K562 (cell line): ENCODE measurements around the gene UBE2I. TPM values are rescaled to one million over a fixed set of nuclear protein-coding genes. Genes with fewer than 3 reads are reported as not detected.

Source experiments
- ATF1 ChIP-seq, 2 experiments: fragments of 450-650 bp in 1 of 2; IDR thresholded peaks; 2 replicates each; pipeline ENCODE4 v1.6.1; 2016; ENCODE audit warnings: missing compliant biosample characterization in 1 of 2, missing genetic modification characterization in 1 of 2
- BDP1 ChIP-seq: IDR thresholded peaks from 3 replicates; pipeline ENCODE4 v1.6.1; 2011; ENCODE audit not compliant: insufficient read length, insufficient read depth
- CBFA2T3 ChIP-seq: fragments of 450-650 bp; IDR thresholded peaks from 2 replicates; pipeline ENCODE4 v1.6.1; 2017
- CBFB ChIP-seq: sonication (generic); formaldehyde crosslinking; IDR thresholded peaks from 2 replicates; pipeline ENCODE4 v1.4.0; 2020; ENCODE audit warnings: mild to moderate bottlenecking, missing genetic modification reagents
- CHD1 ChIP-seq: fragments of 200-600 bp; sonication (generic); IDR thresholded peaks from one replicate; pipeline ENCODE4 v1.6.1; 2012; ENCODE audit warnings: mild to moderate bottlenecking, moderate library complexity, low read length, inconsistent platforms
- FIP1L1 ChIP-seq: fragments of 200-400 bp; formaldehyde crosslinking; IDR thresholded peaks from 2 replicates; pipeline ENCODE4 v1.6.1; 2018; ENCODE audit warnings: mild to moderate bottlenecking, low read depth, low read length; ENCODE audit not compliant: poor library complexity, severe bottlenecking
- HMG20A ChIP-seq: fragments of 450-650 bp; formaldehyde crosslinking; conservative IDR thresholded peaks from 2 replicates; pipeline ENCODE4 v1.4.0; 2020; ENCODE audit warnings: mild to moderate bottlenecking, mixed read lengths
- HMGN3 ChIP-seq: IDR thresholded peaks from 2 replicates; pipeline ENCODE4 v1.6.1; 2011; ENCODE audit warnings: borderline replicate concordance, low read depth, mild to moderate bottlenecking, mixed read lengths, low read length; ENCODE audit not compliant: insufficient read length; ENCODE audit errors: extremely low read depth
- KDM4B ChIP-seq, 2 experiments: fragments of 450-650 bp in 1 of 2; sonication (generic) in 1 of 2; IDR thresholded peaks; 2 replicates each; pipeline ENCODE4 v1.6.1; 2016 to 2017; ENCODE audit warnings: borderline replicate concordance in 2 of 2, antibody characterized with exemption in 1 of 2, low read depth in 1 of 2, mild to moderate bottlenecking in 1 of 2
- KLF16 ChIP-seq: IDR thresholded peaks from 2 replicates; pipeline ENCODE4 v1.6.1; 2016; ENCODE audit warnings: antibody characterized with exemption
- MBD2 ChIP-seq: sonication (generic); IDR thresholded peaks from 2 replicates; pipeline ENCODE4 v1.6.1; 2016; ENCODE audit warnings: low read depth, borderline replicate concordance
- PURB ChIP-seq: sonication (generic); formaldehyde crosslinking; IDR thresholded peaks from 2 replicates; pipeline ENCODE4 v1.9.0; 2021; ENCODE audit warnings: low read depth, mild to moderate bottlenecking, missing genetic modification reagents
- SETDB1 ChIP-seq: IDR thresholded peaks from one replicate; pipeline ENCODE4 v1.6.1; 2012; ENCODE audit warnings: low read length, control low read depth, inconsistent platforms
- TBP ChIP-seq: optimal IDR thresholded peaks from 2 replicates; pipeline ENCODE3; 2011; ENCODE audit warnings: low read depth, low read length, improper control_type of control experiment
- TCFL5 ChIP-seq: fragments of 250-450 bp; sonication (Bioruptor Pico); conservative IDR thresholded peaks from 2 replicates; pipeline ENCODE4 v1.6.1; 2021; ENCODE audit warnings: mild to moderate bottlenecking, moderate library complexity, matching md5 sums
- ZNF274 ChIP-seq: IDR thresholded peaks from 2 replicates; pipeline ENCODE4 v1.6.1; 2011; ENCODE audit warnings: low read depth, mild to moderate bottlenecking, low read length, moderate library complexity, borderline replicate concordance
- polyA plus RNA-seq, 8 experiments: library from polyadenylated mRNA; depleted of rRNA in 4 of 8; stranded (reverse) in 5 of 8; unstranded in 3 of 8; fragments of >200 nt; fragmentation: Nextera tagmentation in 2 of 8; fragmentation: Illumina TruSeq in 1 of 8; extraction: Ambion mirVana in 2 of 8; extraction: Trizol in 1 of 8; gene quantifications; 2 replicates each; pipeline versions ENCODE4 v1.2.1 to v1.2.3, GENCODE V29; 2011 to 2014; ENCODE audit warnings: inconsistent platforms in 1 of 8, missing spikeins in 1 of 8
- total RNA-seq, 7 experiments: library from RNA; depleted of rRNA in 6 of 7; stranded (reverse); fragments of >200 nt in 6 of 7; fragmentation: Illumina TruSeq in 2 of 7; extraction: Trizol in 2 of 7; gene quantifications; 2 replicates each; pipeline versions ENCODE4 v1.2.1 to v1.2.3, GENCODE V29; 2011 to 2021; ENCODE audit warnings: low replicate concordance in 1 of 7
- TF ChIP-seq, protein P1 (sequence below): fragments of 450-650 bp; formaldehyde crosslinking; IDR thresholded peaks from 2 replicates; pipeline ENCODE4 v1.4.0; 2020; ENCODE audit warnings: mild to moderate bottlenecking, mixed read lengths
- TF ChIP-seq, protein P2 (sequence below): sonication (generic); formaldehyde crosslinking; IDR thresholded peaks from 2 replicates; pipeline ENCODE4 v1.8.1; 2022; ENCODE audit warnings: missing genetic modification reagents
- TF ChIP-seq, protein P3 (sequence below): sonication (generic); IDR thresholded peaks from 2 replicates; pipeline ENCODE4 v1.6.1; 2016
- TF ChIP-seq, protein P4 (sequence below): fragments of 200-800 bp; sonication (Bioruptor generic); IDR thresholded peaks from 2 replicates; pipeline ENCODE4 v1.6.1; 2017; ENCODE audit warnings: missing genetic modification characterization, missing compliant biosample characterization
- TF ChIP-seq, protein P5 (sequence below): fragments of 450-650 bp; IDR thresholded peaks from 2 replicates; pipeline ENCODE4 v1.6.1; 2016; ENCODE audit warnings: antibody characterized with exemption

Gene UBE2I
- total and polyA plus RNA-seq, 9 of the 15 experiments (the other 6 are each of a cell fraction or from before 2014, with no cell fraction given) = 36.6 to 254 (median 104) TPM

DNA sequence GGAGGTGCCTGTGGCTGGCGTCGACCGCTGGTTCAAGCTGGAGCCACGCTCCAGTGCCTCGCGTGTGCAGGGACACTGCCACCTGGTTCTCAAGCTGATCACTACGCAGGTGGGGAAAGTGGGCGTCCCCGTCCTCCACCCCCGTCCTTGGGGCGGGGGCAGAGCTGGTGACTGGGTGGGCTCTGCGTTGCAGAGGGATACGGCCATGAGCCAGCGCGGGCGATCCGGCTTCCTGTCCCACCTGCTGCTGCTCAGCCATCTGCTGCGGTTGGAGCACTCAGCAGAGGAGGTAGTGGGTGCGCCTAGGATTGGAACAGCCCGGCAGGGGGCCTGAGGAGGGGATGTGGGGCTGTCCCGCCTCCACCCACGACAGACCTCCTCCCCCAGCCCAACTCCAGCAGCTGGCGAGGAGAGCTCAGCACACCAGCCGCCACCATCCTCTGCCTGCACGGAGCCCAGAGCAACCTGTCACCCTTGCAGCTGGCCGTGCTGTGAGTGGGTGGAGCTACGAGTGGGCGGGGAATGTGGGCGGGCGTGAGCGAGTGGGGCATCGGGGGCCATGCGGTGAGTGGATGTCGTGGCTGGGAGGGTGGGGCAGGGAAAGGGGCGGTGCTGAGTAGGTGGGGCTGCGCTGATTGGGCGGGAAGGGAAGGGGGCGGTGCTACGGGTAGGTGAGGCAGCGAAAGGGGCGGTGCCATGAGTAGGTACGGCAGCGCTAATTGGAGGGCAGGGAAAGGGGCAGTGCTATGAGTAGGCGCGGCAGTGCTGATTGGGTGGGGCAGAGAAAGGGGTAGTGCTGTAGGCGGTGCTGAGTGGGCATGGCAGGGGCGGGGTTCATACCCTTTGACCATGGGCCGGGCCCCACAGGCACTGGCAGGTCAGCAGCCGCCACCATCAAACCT, 33.3 kb downstream of the UBE2I start (continued):
- TF ChIP-seq, protein P1, sequence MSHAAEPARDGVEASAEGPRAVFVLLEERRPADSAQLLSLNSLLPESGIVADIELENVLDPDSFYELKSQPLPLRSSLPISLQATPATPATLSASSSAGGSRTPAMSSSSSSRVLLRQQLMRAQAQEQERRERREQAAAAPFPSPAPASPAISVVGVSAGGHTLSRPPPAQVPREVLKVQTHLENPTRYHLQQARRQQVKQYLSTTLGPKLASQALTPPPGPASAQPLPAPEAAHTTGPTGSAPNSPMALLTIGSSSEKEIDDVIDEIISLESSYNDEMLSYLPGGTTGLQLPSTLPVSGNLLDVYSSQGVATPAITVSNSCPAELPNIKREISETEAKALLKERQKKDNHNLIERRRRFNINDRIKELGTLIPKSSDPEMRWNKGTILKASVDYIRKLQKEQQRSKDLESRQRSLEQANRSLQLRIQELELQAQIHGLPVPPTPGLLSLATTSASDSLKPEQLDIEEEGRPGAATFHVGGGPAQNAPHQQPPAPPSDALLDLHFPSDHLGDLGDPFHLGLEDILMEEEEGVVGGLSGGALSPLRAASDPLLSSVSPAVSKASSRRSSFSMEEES (CRISPR knock-in tag) = no peak
- TF ChIP-seq, protein P2, sequence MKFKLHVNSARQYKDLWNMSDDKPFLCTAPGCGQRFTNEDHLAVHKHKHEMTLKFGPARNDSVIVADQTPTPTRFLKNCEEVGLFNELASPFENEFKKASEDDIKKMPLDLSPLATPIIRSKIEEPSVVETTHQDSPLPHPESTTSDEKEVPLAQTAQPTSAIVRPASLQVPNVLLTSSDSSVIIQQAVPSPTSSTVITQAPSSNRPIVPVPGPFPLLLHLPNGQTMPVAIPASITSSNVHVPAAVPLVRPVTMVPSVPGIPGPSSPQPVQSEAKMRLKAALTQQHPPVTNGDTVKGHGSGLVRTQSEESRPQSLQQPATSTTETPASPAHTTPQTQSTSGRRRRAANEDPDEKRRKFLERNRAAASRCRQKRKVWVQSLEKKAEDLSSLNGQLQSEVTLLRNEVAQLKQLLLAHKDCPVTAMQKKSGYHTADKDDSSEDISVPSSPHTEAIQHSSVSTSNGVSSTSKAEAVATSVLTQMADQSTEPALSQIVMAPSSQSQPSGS (CRISPR knock-in tag) = no peak
- peak; percentile 40 for TF ChIP-seq CBFA2T3
- TF ChIP-seq, protein P3, sequence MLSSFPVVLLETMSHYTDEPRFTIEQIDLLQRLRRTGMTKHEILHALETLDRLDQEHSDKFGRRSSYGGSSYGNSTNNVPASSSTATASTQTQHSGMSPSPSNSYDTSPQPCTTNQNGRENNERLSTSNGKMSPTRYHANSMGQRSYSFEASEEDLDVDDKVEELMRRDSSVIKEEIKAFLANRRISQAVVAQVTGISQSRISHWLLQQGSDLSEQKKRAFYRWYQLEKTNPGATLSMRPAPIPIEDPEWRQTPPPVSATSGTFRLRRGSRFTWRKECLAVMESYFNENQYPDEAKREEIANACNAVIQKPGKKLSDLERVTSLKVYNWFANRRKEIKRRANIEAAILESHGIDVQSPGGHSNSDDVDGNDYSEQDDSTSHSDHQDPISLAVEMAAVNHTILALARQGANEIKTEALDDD = no peak
- TF ChIP-seq SETDB1 = no peak
- peak; percentile 15 for TF ChIP-seq HMGN3
- no peak for TF ChIP-seq HMG20A (CRISPR knock-in tag)
- TF ChIP-seq PURB = no peak
- TF ChIP-seq, protein P4, sequence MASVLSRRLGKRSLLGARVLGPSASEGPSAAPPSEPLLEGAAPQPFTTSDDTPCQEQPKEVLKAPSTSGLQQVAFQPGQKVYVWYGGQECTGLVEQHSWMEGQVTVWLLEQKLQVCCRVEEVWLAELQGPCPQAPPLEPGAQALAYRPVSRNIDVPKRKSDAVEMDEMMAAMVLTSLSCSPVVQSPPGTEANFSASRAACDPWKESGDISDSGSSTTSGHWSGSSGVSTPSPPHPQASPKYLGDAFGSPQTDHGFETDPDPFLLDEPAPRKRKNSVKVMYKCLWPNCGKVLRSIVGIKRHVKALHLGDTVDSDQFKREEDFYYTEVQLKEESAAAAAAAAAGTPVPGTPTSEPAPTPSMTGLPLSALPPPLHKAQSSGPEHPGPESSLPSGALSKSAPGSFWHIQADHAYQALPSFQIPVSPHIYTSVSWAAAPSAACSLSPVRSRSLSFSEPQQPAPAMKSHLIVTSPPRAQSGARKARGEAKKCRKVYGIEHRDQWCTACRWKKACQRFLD = no peak
- TF ChIP-seq, protein P5, sequence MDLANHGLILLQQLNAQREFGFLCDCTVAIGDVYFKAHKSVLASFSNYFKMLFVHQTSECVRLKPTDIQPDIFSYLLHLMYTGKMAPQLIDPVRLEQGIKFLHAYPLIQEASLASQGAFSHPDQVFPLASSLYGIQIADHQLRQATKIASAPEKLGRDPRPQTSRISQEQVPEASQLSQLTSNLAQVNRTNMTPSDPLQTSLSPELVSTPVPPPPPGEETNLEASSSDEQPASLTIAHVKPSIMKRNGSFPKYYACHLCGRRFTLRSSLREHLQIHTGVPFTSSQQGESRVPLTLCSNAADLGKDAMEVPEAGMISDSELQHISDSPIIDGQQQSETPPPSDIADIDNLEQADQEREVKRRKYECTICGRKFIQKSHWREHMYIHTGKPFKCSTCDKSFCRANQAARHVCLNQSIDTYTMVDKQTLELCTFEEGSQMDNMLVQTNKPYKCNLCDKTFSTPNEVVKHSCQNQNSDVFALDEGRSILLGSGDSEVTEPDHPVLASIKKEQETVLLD = no peak
- no peak for TF ChIP-seq TCFL5
- TF ChIP-seq CHD1 = no peak
- TF ChIP-seq TBP = peak; percentile 60
- TF ChIP-seq MBD2 = peak; percentile 93
- no peak for TF ChIP-seq KDM4B (IDR thresholded peaks at IDR 0.05; ENCODE audit: borderline replicate concordance in 2 of 2, low read depth in 1 of 2)
- TF ChIP-seq CBFB (CRISPR knock-in tag) = no peak
- no peak for TF ChIP-seq ATF1 (CRISPR knock-in tag; IDR thresholded peaks at IDR 0.05)
- peak; percentile 66 for TF ChIP-seq ATF1 (tag; IDR thresholded peaks at IDR 0.05)
- no peak for TF ChIP-seq FIP1L1
- no peak for TF ChIP-seq BDP1
- TF ChIP-seq ZNF274 = no peak
- no peak for TF ChIP-seq KLF16
